Measurements from ENCODE around the gene TEDDM1. TPM values are rescaled to one million over a fixed set of nuclear protein-coding genes. Genes with fewer than 3 reads are reported as not detected.

Gene TEDDM1
- total RNA-seq, 1 donor from 2014 or later, result not detected

- DNase-seq (ENCODE audit: low read depth, low spot score), result no peak
- H3K27me3 Mint-ChIP-seq (ENCODE audit: low read depth), result no peaks in the 10 kb centered on the region
- peaks cover 2% of the 10 kb centered on the region for H3K9me3 Mint-ChIP-seq
- H3K4me3 Mint-ChIP-seq, result no peak overlapping the region
- no peaks in the 10 kb centered on the region for H3K4me1 Mint-ChIP-seq
- no peak for TF ChIP-seq CTCF (conservative IDR thresholded peaks at IDR 0.05)
- H3K27ac Mint-ChIP-seq (ENCODE audit: unreplicated experiment), result no peak overlapping the region
- H3K36me3 Mint-ChIP-seq (ENCODE audit: low read depth), result no peaks in the 10 kb centered on the region
These were observed 41.9 kb upstream of the TEDDM1 start for GRCh38 chr1:182442333-182442732.

GRCh38 chr1:182441719-182442118, 41.3 kb upstream of the TEDDM1 start:
- no peak overlapping the region for H3K27ac Mint-ChIP-seq (ENCODE audit: unreplicated experiment)
- H3K9me3 Mint-ChIP-seq, result peaks cover 2% of the 10 kb centered on the region
- no peaks in the 10 kb centered on the region for H3K36me3 Mint-ChIP-seq (ENCODE audit: low read depth)
- no peaks in the 10 kb centered on the region for H3K4me1 Mint-ChIP-seq
- H3K27me3 Mint-ChIP-seq (ENCODE audit: low read depth), result no peaks in the 10 kb centered on the region
- no peak for DNase-seq (ENCODE audit: low read depth, low spot score)
- H3K4me3 Mint-ChIP-seq, result no peak overlapping the region
- no peak for TF ChIP-seq CTCF (conservative IDR thresholded peaks at IDR 0.05)

- Mint-ChIP-seq H3K36me3 (ENCODE audit: low read depth) (no peaks in the 10 kb centered on the region), H3K27ac (ENCODE audit: unreplicated experiment) (no peak overlapping the region), H3K4me3 (no peak overlapping the region), H3K4me1 (no peaks in the 10 kb centered on the region), H3K27me3 (ENCODE audit: low read depth) (no peaks in the 10 kb centered on the region), H3K9me3 (peaks cover 2% of the 10 kb centered on the region)
- no peak for DNase-seq (ENCODE audit: low read depth, low spot score)
- no peak for TF ChIP-seq CTCF (conservative IDR thresholded peaks at IDR 0.05)
These were observed 37.9 kb upstream of the TEDDM1 start for GRCh38 chr1:182438326-182438725.

GRCh38 chr1:182433580-182433979, 33.1 kb upstream of the TEDDM1 start:
- no peak for DNase-seq (ENCODE audit: low read depth, low spot score)
- TF ChIP-seq CTCF (conservative IDR thresholded peaks at IDR 0.05), result no peak
- H3K4me1 Mint-ChIP-seq, result no peaks in the 10 kb centered on the region
- peaks cover 2% of the 10 kb centered on the region for H3K9me3 Mint-ChIP-seq
- H3K36me3 Mint-ChIP-seq (ENCODE audit: low read depth), result no peaks in the 10 kb centered on the region
- H3K27me3 Mint-ChIP-seq (ENCODE audit: low read depth), result no peaks in the 10 kb centered on the region
- no peak overlapping the region for H3K4me3 Mint-ChIP-seq
- no peak overlapping the region for H3K27ac Mint-ChIP-seq (ENCODE audit: unreplicated experiment)

GRCh38 chr1:182431278-182431677, 30.8 kb upstream of the TEDDM1 start:
- no peaks in the 10 kb centered on the region for H3K27me3 Mint-ChIP-seq (ENCODE audit: low read depth)
- H3K4me3 Mint-ChIP-seq, result no peak overlapping the region
- H3K9me3 Mint-ChIP-seq, result no peaks in the 10 kb centered on the region
- H3K36me3 Mint-ChIP-seq (ENCODE audit: low read depth), result no peaks in the 10 kb centered on the region
- TF ChIP-seq CTCF (conservative IDR thresholded peaks at IDR 0.05), result no peak
- H3K4me1 Mint-ChIP-seq, result no peaks in the 10 kb centered on the region
- no peak for DNase-seq (ENCODE audit: low read depth, low spot score)
- no peak overlapping the region for H3K27ac Mint-ChIP-seq (ENCODE audit: unreplicated experiment)

Measured in neural crest cell (in vitro differentiated cells).